ENCODE data around the gene ATP6V1A. TPM values are rescaled to one million over a fixed set of nuclear protein-coding genes. Genes with fewer than 3 reads are reported as not detected.

The ATP6V1A gene
- total and polyA plus RNA-seq, 2 donors (not counting 1 experiment from before 2014, with no cell fraction given) = 7.6 to 44.3 TPM

- ATAC-seq (ENCODE audit: low read depth) = no peak
- H3K27ac ChIP-seq (ENCODE audit: low read length in 2 of 2) = peak overlapping the region; percentile 78 to 88
- TF ChIP-seq CTCF (IDR thresholded peaks at IDR 0.05) = no peak
- no peak for TF ChIP-seq EZH2 (IDR thresholded peaks at IDR 0.05; ENCODE audit: borderline replicate concordance, insufficient read depth, low read depth, low read length, poor library complexity, severe bottlenecking)
- H3K9ac ChIP-seq (ENCODE audit: low read length) = peak overlapping the region; percentile 86
- peak overlapping the region; percentile 79 for H3K4me2 ChIP-seq (replicated peaks; ENCODE audit: low read depth, low read length, poor library complexity, severe bottlenecking)
- H3K79me2 ChIP-seq (ENCODE audit: control insufficient read depth, insufficient read depth, low read length) = peaks cover 57% of the 10 kb centered on the region
- H3K27ac Mint-ChIP-seq = no peak overlapping the region
- no peaks in the 10 kb centered on the region for H3K27me3 ChIP-seq (replicated peaks in 1 of 4; ENCODE audit: control extremely low read depth in 1 of 4, control insufficient read depth in 3 of 4, insufficient read depth in 4 of 4, low read length in 3 of 4)
- DNase-seq = no peak
- H3K4me3 ChIP-seq (ENCODE audit: control extremely low read depth in 1 of 5, extremely low read depth in 1 of 5, insufficient read depth in 1 of 5, low read depth in 2 of 5, low read length in 4 of 5) = peak overlapping the region; percentile 73 to 100 (median 90)
- intact Hi-C loops (cut with micrococcal nuclease) = loop anchor here (2.0 kb wide), 3 partner anchors 91 to 517 kb away; no protein-coding TSS in a partner anchor
- H3K27me3 Mint-ChIP-seq = no peaks in the 10 kb centered on the region
- no peaks in the 10 kb centered on the region for H4K20me1 ChIP-seq (ENCODE audit: control insufficient read depth, insufficient read depth, low read length, poor library complexity, severe bottlenecking)
- peaks cover 38 to 39% of the 10 kb centered on the region in 2 donors for H3K4me1 ChIP-seq (ENCODE audit: control insufficient read depth in 2 of 2, insufficient read depth in 2 of 2, low read length in 2 of 2)
- H3K9me3 ChIP-seq (ENCODE audit: control extremely low read depth in 1 of 3, control insufficient read depth in 2 of 3, insufficient read depth in 1 of 3, low read length in 2 of 3) = no peaks in the 10 kb centered on the region
- no peak overlapping the region for H3K4me3 Mint-ChIP-seq
- peak overlapping the region; percentile 93 for H2AFZ ChIP-seq (ENCODE audit: insufficient read depth, low read depth, low read length, poor library complexity, severe bottlenecking)
- POLR2A ChIA-PET = interaction anchor here (0.7 to 0.8 kb wide), 2 partner anchors 36 to 47 kb away, joined by 3 read pairs; no protein-coding TSS in a partner anchor
- peaks cover 0 to 12% of the 10 kb centered on the region in 2 experiments for H3K36me3 ChIP-seq (replicated peaks in 1 of 2; ENCODE audit: control extremely low read depth in 1 of 2, control insufficient read depth in 1 of 2, extremely low read depth in 1 of 2, insufficient read depth in 2 of 2, low read length in 1 of 2)
- CTCF ChIA-PET = interaction anchor here (1.6 to 1.9 kb wide), 2 partner anchors 39 to 48 kb away, joined by 6 to 8 read pairs; partner anchors contain the start of gene NAA50
- no peaks in the 10 kb centered on the region for H3K9me3 Mint-ChIP-seq (ENCODE audit: insufficient read depth)
- peaks cover 25% of the 10 kb centered on the region for H3K4me1 Mint-ChIP-seq
- WGBS (ENCODE audit: insufficient coverage) = 0% methylated on average over 6 of the region's 10 CpGs
Observed at GRCh38 chr3:113697500-113698090, 49.2 kb upstream of the ATP6V1A start.

- peak overlapping the region in 1 of 5 experiments; percentile 52 for H3K4me3 ChIP-seq (ENCODE audit: control extremely low read depth in 1 of 5, extremely low read depth in 1 of 5, insufficient read depth in 1 of 5, low read depth in 2 of 5, low read length in 4 of 5)
- peak overlapping the region; percentile 79 for H3K4me2 ChIP-seq (replicated peaks; ENCODE audit: low read depth, low read length, poor library complexity, severe bottlenecking)
- CTCF ChIA-PET = interaction anchor here (0.7 to 1.9 kb wide), 3 partner anchors 10 to 47 kb away, joined by 3 to 8 read pairs (median 6); partner anchors contain the start of gene NAA50
- POLR2A ChIA-PET = interaction anchor here (0.6 to 1.3 kb wide), 3 partner anchors 27 to 67 kb away, joined by 3 to 4 read pairs (median 3); no protein-coding TSS in a partner anchor
- H4K20me1 ChIP-seq (ENCODE audit: control insufficient read depth, insufficient read depth, low read length, poor library complexity, severe bottlenecking) = no peaks in the 10 kb centered on the region
- no peak for DNase-seq
- 89% methylated on average over 1 of the region's 6 CpGs for WGBS (ENCODE audit: insufficient coverage)
- no peak for ATAC-seq (ENCODE audit: low read depth)
- Mint-ChIP-seq H3K4me3 (peak overlapping the region; percentile 79), H3K9me3 (ENCODE audit: insufficient read depth) (no peaks in the 10 kb centered on the region), H3K27me3 (no peaks in the 10 kb centered on the region), H3K4me1 (peaks cover 22% of the 10 kb centered on the region), H3K27ac (peak overlapping the region; percentile 75)
- H3K36me3 ChIP-seq (replicated peaks in 1 of 2; ENCODE audit: control extremely low read depth in 1 of 2, control insufficient read depth in 1 of 2, extremely low read depth in 1 of 2, insufficient read depth in 2 of 2, low read length in 1 of 2) = peaks cover 0 to 5% of the 10 kb centered on the region in 2 experiments
- TF ChIP-seq EZH2 (IDR thresholded peaks at IDR 0.05; ENCODE audit: borderline replicate concordance, insufficient read depth, low read depth, low read length, poor library complexity, severe bottlenecking) (no peak), CTCF (IDR thresholded peaks at IDR 0.05) (no peak)
- peaks cover 50% of the 10 kb centered on the region for H3K79me2 ChIP-seq (ENCODE audit: control insufficient read depth, insufficient read depth, low read length)
- H3K9ac ChIP-seq (ENCODE audit: low read length) = peak overlapping the region; percentile 86
- intact Hi-C loops (cut with micrococcal nuclease) = no loop called here
- H3K9me3 ChIP-seq (ENCODE audit: control extremely low read depth in 1 of 3, control insufficient read depth in 2 of 3, insufficient read depth in 1 of 3, low read length in 2 of 3) = no peaks in the 10 kb centered on the region
- H3K27me3 ChIP-seq (replicated peaks in 1 of 4; ENCODE audit: control extremely low read depth in 1 of 4, control insufficient read depth in 3 of 4, insufficient read depth in 4 of 4, low read length in 3 of 4) = no peaks in the 10 kb centered on the region
- peak overlapping the region; percentile 74 for H2AFZ ChIP-seq (ENCODE audit: insufficient read depth, low read depth, low read length, poor library complexity, severe bottlenecking)
- H3K27ac ChIP-seq (ENCODE audit: low read length in 2 of 2) = peak overlapping the region; percentile 78 to 88
- H3K4me1 ChIP-seq (ENCODE audit: control insufficient read depth in 2 of 2, insufficient read depth in 2 of 2, low read length in 2 of 2) = peaks cover 36% of the 10 kb centered on the region in 2 donors
Observed at GRCh38 chr3:113698213-113698742, 48.6 kb upstream of the ATP6V1A start.
